VCaP (cell line): ENCODE data around the gene MRPS12.
"Not testable (repeated sequence)": the region's sequence is repeated elsewhere in the genome, so short reads cannot be mapped to it uniquely, and the experiment has no call there.

ENCODE experiments used
- H3K27ac ChIP-seq: fragments of 450-650 bp; 2 replicates; pipeline ENCODE4 v1.5.1; 2017
- TF ChIP-seq, protein P1 (sequence below): fragments of 450-650 bp; conservative IDR thresholded peaks from 2 replicates; pipeline ENCODE4 v1.5.1; 2017; ENCODE audit warnings: mild to moderate bottlenecking, moderate library complexity

Gene MRPS12

DNA sequence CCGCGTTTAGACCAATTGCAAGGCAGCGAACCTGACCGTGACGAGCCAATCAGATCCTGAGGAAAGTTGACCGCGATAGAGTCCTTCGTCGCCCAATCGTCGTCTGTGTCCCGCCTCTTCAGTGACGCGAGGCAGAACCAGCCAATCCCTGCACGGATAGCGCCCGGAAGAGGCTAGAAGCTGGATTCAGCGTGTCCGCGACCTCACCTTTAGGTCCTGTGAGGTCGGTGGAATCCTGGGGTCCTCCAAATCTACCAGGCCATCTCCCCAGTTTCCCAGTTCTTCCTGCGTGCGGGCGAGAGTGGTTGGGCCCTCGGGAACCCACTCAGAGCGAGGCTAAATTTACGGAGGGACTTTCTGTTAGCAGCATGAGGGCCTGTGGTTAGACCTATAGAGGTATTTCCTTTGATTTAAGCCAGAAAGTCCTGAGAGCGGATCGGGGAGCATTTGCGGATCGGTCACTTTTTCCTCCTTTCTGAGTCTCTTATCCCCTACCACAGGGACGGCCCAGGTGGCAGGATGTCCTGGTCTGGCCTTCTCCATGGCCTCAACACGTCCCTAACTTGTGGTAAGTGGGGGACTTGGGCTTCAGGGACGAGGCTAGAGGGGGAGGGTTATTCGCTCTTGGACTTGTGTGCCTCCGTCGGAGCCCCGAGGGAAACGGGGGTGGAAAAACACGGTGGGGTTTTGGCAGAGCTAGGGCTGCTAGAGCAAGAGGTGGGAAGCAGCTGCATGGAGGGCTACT lies at the start of gene MRPS12:
Gene MRPS12, plus strand, starts transcription at position 169 of the 745 bp plus-strand sequence. Its CDS starts 351 bp downstream, at position 520.
- TF ChIP-seq, protein P1, sequence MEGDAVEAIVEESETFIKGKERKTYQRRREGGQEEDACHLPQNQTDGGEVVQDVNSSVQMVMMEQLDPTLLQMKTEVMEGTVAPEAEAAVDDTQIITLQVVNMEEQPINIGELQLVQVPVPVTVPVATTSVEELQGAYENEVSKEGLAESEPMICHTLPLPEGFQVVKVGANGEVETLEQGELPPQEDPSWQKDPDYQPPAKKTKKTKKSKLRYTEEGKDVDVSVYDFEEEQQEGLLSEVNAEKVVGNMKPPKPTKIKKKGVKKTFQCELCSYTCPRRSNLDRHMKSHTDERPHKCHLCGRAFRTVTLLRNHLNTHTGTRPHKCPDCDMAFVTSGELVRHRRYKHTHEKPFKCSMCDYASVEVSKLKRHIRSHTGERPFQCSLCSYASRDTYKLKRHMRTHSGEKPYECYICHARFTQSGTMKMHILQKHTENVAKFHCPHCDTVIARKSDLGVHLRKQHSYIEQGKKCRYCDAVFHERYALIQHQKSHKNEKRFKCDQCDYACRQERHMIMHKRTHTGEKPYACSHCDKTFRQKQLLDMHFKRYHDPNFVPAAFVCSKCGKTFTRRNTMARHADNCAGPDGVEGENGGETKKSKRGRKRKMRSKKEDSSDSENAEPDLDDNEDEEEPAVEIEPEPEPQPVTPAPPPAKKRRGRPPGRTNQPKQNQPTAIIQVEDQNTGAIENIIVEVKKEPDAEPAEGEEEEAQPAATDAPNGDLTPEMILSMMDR, result no peak
- peak within 1 kb of the TSS; percentile 95 for H3K27ac ChIP-seq

DNA sequence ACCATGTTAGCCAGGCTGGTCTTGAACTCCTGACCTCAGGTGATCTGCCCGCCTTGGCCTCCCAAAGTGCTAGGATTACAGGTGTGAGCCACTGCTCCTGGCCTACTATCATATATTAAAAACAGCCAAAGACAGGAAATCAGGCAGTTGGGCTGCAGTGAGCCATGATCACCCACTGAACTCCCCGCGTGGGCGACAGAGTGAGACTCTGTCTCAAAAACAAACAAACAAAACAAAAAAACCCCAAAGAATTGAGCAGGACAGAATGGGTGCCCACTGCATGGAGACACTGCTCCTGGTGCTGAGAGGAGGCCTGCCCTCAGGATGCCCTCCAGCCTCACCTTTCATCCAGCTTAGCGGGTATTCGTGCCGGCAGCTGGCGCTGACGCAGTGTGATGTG lies 47.5 kb upstream of the MRPS12 start:
- TF ChIP-seq, protein P1, result no peak
- H3K27ac ChIP-seq, result no peak overlapping the region

DNA sequence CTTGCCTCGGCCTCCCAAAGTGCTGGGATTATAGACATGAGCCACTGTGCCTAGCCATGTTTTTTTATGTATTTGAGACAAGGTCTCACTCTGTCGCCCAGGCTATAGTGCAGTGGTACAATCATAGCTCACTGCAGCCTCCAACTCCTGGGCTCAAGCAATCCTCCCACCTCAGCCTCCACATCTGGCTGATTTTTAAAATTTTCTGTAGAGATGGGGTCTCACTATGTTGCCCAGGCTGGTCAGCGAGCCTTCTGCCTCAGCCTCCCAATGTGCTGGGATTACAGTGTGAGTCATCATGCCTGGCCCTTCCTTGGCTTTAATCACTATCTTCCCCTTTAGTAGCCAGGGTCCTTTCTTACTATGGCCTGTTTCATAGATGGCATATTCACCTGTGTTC lies 46.1 kb upstream of the MRPS12 start:
- not testable (repeated sequence) for H3K27ac ChIP-seq

GRCh38 chr19:38888876-38889275 lies 41.9 kb upstream of the MRPS12 start:
- H3K27ac ChIP-seq, result no peak overlapping the region
- TF ChIP-seq, protein P1, result no peak

DNA sequence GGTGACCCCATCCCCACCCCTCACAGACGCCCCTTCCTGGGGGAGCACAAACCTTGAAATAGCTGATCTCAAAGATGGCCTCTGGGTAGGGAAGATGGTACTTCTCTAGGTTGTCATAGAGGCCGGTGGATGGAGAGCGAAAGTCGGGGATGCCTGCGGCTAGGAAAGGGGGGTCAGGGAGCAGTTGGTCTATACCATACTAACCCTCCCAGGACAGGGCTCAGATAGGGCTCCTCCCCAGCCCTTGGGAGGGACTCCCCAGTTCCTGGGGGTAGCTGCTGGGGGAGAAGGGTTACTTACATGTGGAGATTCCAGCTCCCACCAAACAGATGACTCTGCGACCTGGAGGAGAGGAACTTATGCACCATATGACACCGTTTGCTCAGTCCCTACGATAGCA lies 40.9 kb upstream of the MRPS12 start:
- no peak overlapping the region for H3K27ac ChIP-seq
- TF ChIP-seq, protein P1, result no peak

- no peak overlapping the region for H3K27ac ChIP-seq
- TF ChIP-seq, protein P1, result no peak
These were observed 40.1 kb upstream of the MRPS12 start for GRCh38 chr19:38890686-38891085.

GRCh38 chr19:38891771-38892170 lies 39.0 kb upstream of the MRPS12 start:
- TF ChIP-seq, protein P1, result no peak

DNA sequence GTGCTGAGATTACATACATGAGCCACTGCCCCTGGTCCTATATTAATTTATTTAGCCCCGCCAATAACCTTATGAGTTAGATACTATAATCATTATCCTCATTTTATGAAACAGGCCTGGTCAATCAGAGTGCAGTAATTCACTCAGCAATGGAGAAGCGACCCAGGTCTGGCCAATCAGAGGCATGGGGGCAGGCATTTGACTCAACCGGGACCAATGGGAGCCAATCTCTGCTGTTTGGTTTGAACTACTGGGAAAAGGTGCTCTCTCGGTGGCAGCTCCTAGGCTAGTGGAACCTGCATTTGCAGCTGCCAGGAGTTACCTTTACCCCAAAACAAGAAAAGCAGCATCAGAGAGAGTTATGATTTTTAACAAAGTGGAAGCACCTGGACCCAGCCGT lies 37.9 kb upstream of the MRPS12 start:
- H3K27ac ChIP-seq, result no peak overlapping the region
- TF ChIP-seq, protein P1, result no peak

More at GRCh38 chr19:38891771-38892170, 39.0 kb upstream of the MRPS12 start:
- no peak overlapping the region for H3K27ac ChIP-seq
